Natural killer cell treated with Interleukin-12 subunit alpha and Interleukin-12 subunit beta and Interleukin-15 and Interleukin-18, amount 100 ng/mL, for 72 hours (primary cell): ENCODE results near the gene AOC2. TPM values are rescaled to one million over a fixed set of nuclear protein-coding genes. Genes with fewer than 3 reads are reported as not detected.
A peak's percentile ranks its signal among the peaks of the same experiment; 100 is the strongest.

ENCODE experiments used
- ATAC-seq, 2 donors: fragments of 150-1000 bp; cut with Tn5 transposase in 1 of 2; sonication (Bioruptor Pico), chemical (Tn5 transposase) in 1 of 2; 2 replicates each; pipeline ENCODE4 v1.10.0; 2021
- DNase-seq: peaks from one replicate; pipeline ENCODE4 v3.0.0; 2022; ENCODE audit warnings: low spot score
- H3K27ac Mint-ChIP-seq, 2 donors: 1 replicate in 1 of 2; 2 replicates in 1 of 2; pipeline ENCODE4 v1.8.0; 2022; ENCODE audit warnings: mixed read lengths in 2 of 2, mild to moderate bottlenecking in 1 of 2, moderate library complexity in 1 of 2
- H3K27me3 Mint-ChIP-seq, 2 donors: 1 replicate in 1 of 2; 2 replicates in 1 of 2; pipeline ENCODE4 v1.8.0; 2022; ENCODE audit warnings: mixed read lengths in 2 of 2
- H3K36me3 Mint-ChIP-seq: one replicate; pipeline ENCODE4 v1.8.0; 2022; ENCODE audit warnings: mixed read lengths
- H3K4me1 Mint-ChIP-seq, 2 donors: 1 replicate in 1 of 2; 2 replicates in 1 of 2; pipeline ENCODE4 v1.8.0; 2022; ENCODE audit warnings: low read depth in 2 of 2, mixed read lengths in 2 of 2, mild to moderate bottlenecking in 1 of 2
- H3K4me3 Mint-ChIP-seq: one replicate; pipeline ENCODE4 v1.8.0; 2022; ENCODE audit warnings: mixed read lengths
- H3K9me3 Mint-ChIP-seq: 2 replicates; pipeline ENCODE4 v1.8.0; 2022; ENCODE audit warnings: mixed read lengths
- total RNA-seq, 2 donors: library from RNA; stranded (reverse); gene quantifications; one replicate each; pipeline ENCODE4 v1.2.3, GENCODE V29; 2022

The AOC2 gene
- 1 to 10 TPM; 3.5 to 5.3 TPM for total RNA-seq

- ATAC-seq, result no peak
- no peaks in the 10 kb centered on the region for H3K27me3 Mint-ChIP-seq
- no peaks in the 10 kb centered on the region for H3K9me3 Mint-ChIP-seq
- peaks cover 19 to 24% of the 10 kb centered on the region in 2 donors for H3K4me1 Mint-ChIP-seq
- H3K27ac Mint-ChIP-seq, result peak within 1 kb of the TSS in 1 of 2 donors; percentile 82
- peaks cover 20% of the 10 kb centered on the region for H3K36me3 Mint-ChIP-seq
- H3K4me3 Mint-ChIP-seq, result no peak within 1 kb of the TSS
- no peak for DNase-seq
Measured at GRCh38 chr17:42844271-42844670, at the start of gene AOC2. Gene AOC2, plus strand, starts transcription at chr17:42844580. Its CDS starts 47 bp downstream, at chr17:42844627.

GRCh38 chr17:42795061-42795460 is 49.3 kb upstream of the AOC2 start:
- Mint-ChIP-seq H3K9me3 (no peaks in the 10 kb centered on the region), H3K27ac (no peak overlapping the region), H3K4me3 (no peak overlapping the region)

GRCh38 chr17:42795465-42795864 is 48.9 kb upstream of the AOC2 start:
- Mint-ChIP-seq H3K36me3 (no peaks in the 10 kb centered on the region), H3K27me3 (peaks cover under 1 to 5% of the 10 kb centered on the region in 2 donors), H3K4me1 (peaks cover 12 to 20% of the 10 kb centered on the region in 2 donors), H3K27ac (peak overlapping the region in 1 of 2 donors; percentile 68), H3K9me3 (no peaks in the 10 kb centered on the region), H3K4me3 (no peak overlapping the region)
- DNase-seq, result no peak
- no peak for ATAC-seq

More at GRCh38 chr17:42795061-42795460, 49.3 kb upstream of the AOC2 start:
- DNase-seq (no peak), ATAC-seq (no peak)
- Mint-ChIP-seq H3K36me3 (no peaks in the 10 kb centered on the region), H3K4me1 (peaks cover 12 to 20% of the 10 kb centered on the region in 2 donors), H3K27me3 (peaks cover 4 to 8% of the 10 kb centered on the region in 2 donors)

GRCh38 chr17:42796066-42796758 is 48.2 kb upstream of the AOC2 start:
- Mint-ChIP-seq H3K4me3 (no peak overlapping the region), H3K27me3 (peaks cover 0 to 2% of the 10 kb centered on the region in 2 donors), H3K4me1 (peaks cover 12 to 20% of the 10 kb centered on the region in 2 donors), H3K9me3 (no peaks in the 10 kb centered on the region), H3K27ac (peak overlapping the region in 1 of 2 donors; percentile 68), H3K36me3 (no peaks in the 10 kb centered on the region)
- ATAC-seq (no peak), DNase-seq (no peak)

- H3K36me3 Mint-ChIP-seq, result no peaks in the 10 kb centered on the region
- H3K27ac Mint-ChIP-seq, result peak overlapping the region in 1 of 2 donors; percentile 95
- peaks cover 12 to 20% of the 10 kb centered on the region in 2 donors for H3K4me1 Mint-ChIP-seq
- H3K4me3 Mint-ChIP-seq, result peak overlapping the region; percentile 97
- H3K9me3 Mint-ChIP-seq, result no peaks in the 10 kb centered on the region
- peaks cover 0 to 2% of the 10 kb centered on the region in 2 donors for H3K27me3 Mint-ChIP-seq
- DNase-seq, result no peak
- ATAC-seq, result no peak
Measured at GRCh38 chr17:42797067-42798007, 47.0 kb upstream of the AOC2 start.

GRCh38 chr17:42798011-42798382 is 46.4 kb upstream of the AOC2 start:
- peak overlapping the region; percentile 71 to 95 for H3K27ac Mint-ChIP-seq

GRCh38 chr17:42798383-42799380 is 45.7 kb upstream of the AOC2 start, which contains the start of the genes CNTD1 and COA3:
Gene CNTD1, plus strand, starts transcription at chr17:42798861. Its CDS starts 207 bp downstream, at chr17:42799068.
Gene COA3, minus strand, starts transcription at chr17:42798704. Its CDS starts 23 bp downstream, at chr17:42798681.
- Mint-ChIP-seq H3K4me1 (peaks cover 12 to 20% of the 10 kb centered on the region in 2 donors), H3K9me3 (no peaks in the 10 kb centered on the region), H3K4me3 (peak within 1 kb of the TSS; percentile 97), H3K27me3 (peaks cover 0 to 2% of the 10 kb centered on the region in 2 donors), H3K36me3 (no peaks in the 10 kb centered on the region), H3K27ac (peak within 1 kb of the TSS; percentile 71 to 95)
- ATAC-seq, result peak; percentile 98 to 99
- DNase-seq, result peak; percentile 83

More at GRCh38 chr17:42798011-42798382, 46.4 kb upstream of the AOC2 start:
- H3K9me3 Mint-ChIP-seq, result no peaks in the 10 kb centered on the region
- DNase-seq (no peak), ATAC-seq (no peak)
- no peaks in the 10 kb centered on the region for H3K36me3 Mint-ChIP-seq
- peak overlapping the region; percentile 97 for H3K4me3 Mint-ChIP-seq
- peaks cover 0 to 2% of the 10 kb centered on the region in 2 donors for H3K27me3 Mint-ChIP-seq
- peaks cover 12 to 20% of the 10 kb centered on the region in 2 donors for H3K4me1 Mint-ChIP-seq

- Mint-ChIP-seq H3K27ac (no peak overlapping the region), H3K36me3 (no peaks in the 10 kb centered on the region), H3K27me3 (peaks cover 0 to 2% of the 10 kb centered on the region in 2 donors), H3K4me1 (peaks cover 7% of the 10 kb centered on the region in 2 donors), H3K4me3 (no peak overlapping the region), H3K9me3 (no peaks in the 10 kb centered on the region)
- DNase-seq (no peak), ATAC-seq (no peak)
Measured at GRCh38 chr17:42803074-42803883, 41.1 kb upstream of the AOC2 start.

GRCh38 chr17:42804918-42805367 is 39.4 kb upstream of the AOC2 start:
- H3K27me3 Mint-ChIP-seq, result peaks cover 0 to 2% of the 10 kb centered on the region in 2 donors
- DNase-seq, result no peak
- H3K27ac Mint-ChIP-seq, result no peak overlapping the region
- no peak for ATAC-seq
- no peaks in the 10 kb centered on the region for H3K9me3 Mint-ChIP-seq
- no peaks in the 10 kb centered on the region for H3K4me1 Mint-ChIP-seq
- H3K4me3 Mint-ChIP-seq, result no peak overlapping the region
- H3K36me3 Mint-ChIP-seq, result no peaks in the 10 kb centered on the region

- H3K4me1 Mint-ChIP-seq, result peaks cover 0 to 3% of the 10 kb centered on the region in 2 donors
- no peaks in the 10 kb centered on the region for H3K27me3 Mint-ChIP-seq
- H3K9me3 Mint-ChIP-seq, result no peaks in the 10 kb centered on the region
- H3K27ac Mint-ChIP-seq, result no peak overlapping the region
- no peak overlapping the region for H3K4me3 Mint-ChIP-seq
- peaks cover 6% of the 10 kb centered on the region for H3K36me3 Mint-ChIP-seq
- DNase-seq (no peak), ATAC-seq (no peak)
Measured at GRCh38 chr17:42806249-42806648, 38.1 kb upstream of the AOC2 start.

- DNase-seq (no peak), ATAC-seq (no peak)
- Mint-ChIP-seq H3K4me1 (peaks cover 0 to 3% of the 10 kb centered on the region in 2 donors), H3K27me3 (no peaks in the 10 kb centered on the region), H3K9me3 (no peaks in the 10 kb centered on the region), H3K36me3 (peaks cover 17% of the 10 kb centered on the region), H3K4me3 (no peak overlapping the region), H3K27ac (peak overlapping the region in 1 of 2 donors; percentile 27)
Measured at GRCh38 chr17:42809250-42809649, 35.1 kb upstream of the AOC2 start.
